Smooth muscle cell (in vitro differentiated cells): ENCODE data around the gene AP1M1. TPM values are rescaled to one million over a fixed set of nuclear protein-coding genes. Genes with fewer than 3 reads are reported as not detected.

Source experiments
- DNase-seq: peaks from one replicate; lab custom pipeline; 2025; ENCODE audit not compliant: unreplicated experiment; lab: John Stamatoyannopoulos, UW
- H2AFZ ChIP-seq: fragments of 200-600 bp; sonication (generic); 2 replicates; pipeline ENCODE4 v1.6.0; 2016; ENCODE audit warnings: antibody characterized with exemption, low read depth, mild to moderate bottlenecking
- H3F3A ChIP-seq: fragments of 200-600 bp; sonication (generic); 2 replicates; pipeline ENCODE4 v1.6.0; 2017; ENCODE audit warnings: antibody characterized with exemption, low read depth
- H3K27ac ChIP-seq: fragments of 200-600 bp; sonication (generic); 2 replicates; pipeline ENCODE4 v1.5.1; 2016; ENCODE audit warnings: low read depth, mild to moderate bottlenecking
- H3K27me3 ChIP-seq: fragments of 200-600 bp; sonication (generic); 2 replicates; pipeline ENCODE4 v1.6.1; 2016; ENCODE audit warnings: low read depth, mild to moderate bottlenecking
- H3K36me3 ChIP-seq: fragments of 200-600 bp; sonication (generic); 2 replicates; pipeline ENCODE4 v1.5.1; 2016; ENCODE audit warnings: low read depth
- H3K4me1 ChIP-seq: fragments of 200-600 bp; sonication (generic); 2 replicates; pipeline ENCODE4 v1.5.1; 2016; ENCODE audit warnings: low read depth
- H3K4me2 ChIP-seq: fragments of 200-600 bp; sonication (generic); 2 replicates; pipeline ENCODE4 v1.6.0; 2016; ENCODE audit warnings: mild to moderate bottlenecking
- H3K4me3 ChIP-seq: fragments of 200-600 bp; sonication (generic); 2 replicates; pipeline ENCODE4 v1.5.1; 2016; ENCODE audit warnings: mild to moderate bottlenecking
- H3K79me2 ChIP-seq: fragments of 200-600 bp; sonication (generic); 2 replicates; pipeline ENCODE4 v1.6.0; 2016; ENCODE audit warnings: low read depth, mild to moderate bottlenecking
- H3K9ac ChIP-seq: fragments of 200-600 bp; sonication (generic); 2 replicates; pipeline ENCODE4 v1.6.0; 2016; ENCODE audit warnings: low read depth
- H3K9me3 ChIP-seq: fragments of 200-600 bp; sonication (generic); replicated peaks from 2 replicates; pipeline ENCODE4 v1.5.1; 2016; ENCODE audit warnings: low read depth
- H4K20me1 ChIP-seq: fragments of 200-600 bp; sonication (generic); 2 replicates; pipeline ENCODE4 v1.6.0; 2016; ENCODE audit warnings: low read depth
- CTCF ChIP-seq: fragments of 200-600 bp; sonication (generic); IDR thresholded peaks from 2 replicates; pipeline ENCODE4 v1.5.1; 2017; ENCODE audit warnings: borderline replicate concordance, mild to moderate bottlenecking, antibody characterized with exemption; ENCODE audit not compliant: insufficient read depth, poor library complexity, severe bottlenecking
- WGBS: methylation state at CpG from one replicate; pipeline ENCODE4 v1.1.7; 2016; ENCODE audit warnings: low lambda C conversion rate; 5-methylcytosine and 5-hydroxymethylcytosine counted together
- polyA plus RNA-seq: library from polyadenylated mRNA; unstranded; fragments of >200 nt; fragmentation: Nextera tagmentation; extraction: Ambion mirVana; gene quantifications from 2 replicates; pipeline ENCODE4 v1.2.1, GENCODE V29; 2016
- total RNA-seq: library from RNA; depleted of rRNA; stranded (reverse); fragments of >200 nt; gene quantifications from 2 replicates; pipeline ENCODE4 v1.2.3, GENCODE V29; 2014

The AP1M1 gene
- total and polyA plus RNA-seq, 2 experiments from 2014 or later: 70.6 to 119 TPM

- H3K27me3 ChIP-seq: no peaks in the 10 kb centered on the region
- no peak overlapping the region for H3K4me2 ChIP-seq
- H4K20me1 ChIP-seq: no peaks in the 10 kb centered on the region
- 94% methylated on average over 14 of the region's 14 CpGs for WGBS
- no peak for DNase-seq
- H3K4me1 ChIP-seq: no peaks in the 10 kb centered on the region
- H2AFZ ChIP-seq: no peak overlapping the region
- no peak overlapping the region for H3K9ac ChIP-seq
- no peaks in the 10 kb centered on the region for H3K9me3 ChIP-seq
- no peak overlapping the region for H3K4me3 ChIP-seq
- H3K36me3 ChIP-seq: no peaks in the 10 kb centered on the region
- no peaks in the 10 kb centered on the region for H3K79me2 ChIP-seq
- no peak overlapping the region for H3K27ac ChIP-seq
- no peak for TF ChIP-seq CTCF
- no peaks in the 10 kb centered on the region for H3F3A ChIP-seq
Observed at GRCh38 chr19:16265890-16266585, 68.3 kb downstream of the AP1M1 start.

- TF ChIP-seq CTCF: no peak
- Histone ChIP-seq H3K79me2 (no peaks in the 10 kb centered on the region), H2AFZ (no peak overlapping the region), H3K36me3 (no peaks in the 10 kb centered on the region), H3K4me3 (no peak overlapping the region), H3F3A (no peaks in the 10 kb centered on the region), H3K9ac (no peak overlapping the region), H3K4me1 (no peaks in the 10 kb centered on the region), H3K9me3 (no peaks in the 10 kb centered on the region), H3K27me3 (no peaks in the 10 kb centered on the region), H3K27ac (no peak overlapping the region), H4K20me1 (no peaks in the 10 kb centered on the region), H3K4me2 (no peak overlapping the region)
- DNase-seq: no peak
- 81% methylated on average over 14 of the region's 14 CpGs for WGBS
Observed at GRCh38 chr19:16266586-16266942, 68.9 kb downstream of the AP1M1 start.

GRCh38 chr19:16268676-16269319 is 71.1 kb downstream of the AP1M1 start:
- Histone ChIP-seq H3K27me3 (no peaks in the 10 kb centered on the region), H3K9ac (no peak overlapping the region), H4K20me1 (no peaks in the 10 kb centered on the region), H3K79me2 (no peaks in the 10 kb centered on the region), H3K4me3 (no peak overlapping the region), H3K9me3 (no peaks in the 10 kb centered on the region), H3K4me1 (no peaks in the 10 kb centered on the region), H3K27ac (no peak overlapping the region), H3F3A (no peaks in the 10 kb centered on the region), H3K36me3 (no peaks in the 10 kb centered on the region), H3K4me2 (no peak overlapping the region), H2AFZ (no peak overlapping the region)
- no peak for DNase-seq
- TF ChIP-seq CTCF: no peak
- WGBS: 89% methylated on average over 17 of the region's 17 CpGs

- Histone ChIP-seq H4K20me1 (no peaks in the 10 kb centered on the region), H3K4me3 (no peak overlapping the region), H3K9me3 (no peaks in the 10 kb centered on the region), H3K4me2 (no peak overlapping the region), H3K4me1 (no peaks in the 10 kb centered on the region), H3K9ac (no peak overlapping the region), H3K79me2 (no peaks in the 10 kb centered on the region), H3F3A (no peaks in the 10 kb centered on the region), H3K27ac (no peak overlapping the region), H2AFZ (peak overlapping the region; percentile 27), H3K36me3 (no peaks in the 10 kb centered on the region), H3K27me3 (no peaks in the 10 kb centered on the region)
- no peak for DNase-seq
- WGBS: 52% methylated on average over 14 of the region's 14 CpGs
- TF ChIP-seq CTCF: no peak
Observed at GRCh38 chr19:16272945-16273344, 75.2 kb downstream of the AP1M1 start.
